ENCODE measurements around the gene PDE3A. TPM values are rescaled to one million over a fixed set of nuclear protein-coding genes. Genes with fewer than 3 reads are reported as not detected.

Gene PDE3A
- total RNA-seq, 2 experiments from 2014 or later: not detected

- BruUV-seq (replicated peaks): no TSS peak
Observed at GRCh38 chr12:20409607-20410377, 41.5 kb downstream of the PDE3A start.

GRCh38 chr12:20410734-20411133 lies 42.4 kb downstream of the PDE3A start:
- Histone ChIP-seq H3K27ac (ENCODE audit: low read depth, low read length, poor library complexity, severe bottlenecking) (no peak overlapping the region), H3K4me1 (ENCODE audit: insufficient read depth, low read length, poor library complexity, severe bottlenecking) (no peaks in the 10 kb centered on the region), H2AFZ (ENCODE audit: low read length) (no peak overlapping the region), H3K9me2 (ENCODE audit: insufficient read depth, low read length) (no peaks in the 10 kb centered on the region), H3K79me2 (ENCODE audit: insufficient read depth, low read depth, low read length) (no peaks in the 10 kb centered on the region), H4K20me1 (ENCODE audit: insufficient read depth, low read length) (no peaks in the 10 kb centered on the region), H3K4me3 (ENCODE audit: low read depth, low read length, poor library complexity, severe bottlenecking) (no peak overlapping the region), H3K9me3 (ENCODE audit: low read length) (no peaks in the 10 kb centered on the region), H3K4me2 (ENCODE audit: low read length) (no peak overlapping the region), H3K36me3 (ENCODE audit: insufficient read depth, low read length) (no peaks in the 10 kb centered on the region)
- TF ChIP-seq CTCF (conservative IDR thresholded peaks at IDR 0.05; ENCODE audit: low read length) (no peak), EZH2phosphoT487 (IDR thresholded peaks at IDR 0.05; ENCODE audit: borderline replicate concordance, low read depth, low read length) (no peak)
- no TSS peak for BruUV-seq (replicated peaks)
- no peak for DNase-seq (ENCODE audit: low spot score)
- CTCF ChIA-PET (ENCODE audit: unreplicated experiment): no interaction called here
- intact Hi-C loops (cut with micrococcal nuclease; ENCODE audit: unreplicated experiment): no loop called here
- POLR2A ChIA-PET: no interaction called here

More at GRCh38 chr12:20409607-20410377, 41.5 kb downstream of the PDE3A start:
- TF ChIP-seq CTCF (conservative IDR thresholded peaks at IDR 0.05; ENCODE audit: low read length): no peak
- TF ChIP-seq EZH2phosphoT487 (IDR thresholded peaks at IDR 0.05; ENCODE audit: borderline replicate concordance, low read depth, low read length): no peak
- no peak for DNase-seq (ENCODE audit: low spot score)
- Histone ChIP-seq H3K4me3 (ENCODE audit: low read depth, low read length, poor library complexity, severe bottlenecking) (no peak overlapping the region), H4K20me1 (ENCODE audit: insufficient read depth, low read length) (no peaks in the 10 kb centered on the region), H3K79me2 (ENCODE audit: insufficient read depth, low read depth, low read length) (no peaks in the 10 kb centered on the region), H3K27ac (ENCODE audit: low read depth, low read length, poor library complexity, severe bottlenecking) (no peak overlapping the region), H3K9me2 (ENCODE audit: insufficient read depth, low read length) (no peaks in the 10 kb centered on the region), H2AFZ (ENCODE audit: low read length) (no peak overlapping the region), H3K4me1 (ENCODE audit: insufficient read depth, low read length, poor library complexity, severe bottlenecking) (no peaks in the 10 kb centered on the region), H3K36me3 (ENCODE audit: insufficient read depth, low read length) (no peaks in the 10 kb centered on the region), H3K4me2 (ENCODE audit: low read length) (no peak overlapping the region), H3K9me3 (ENCODE audit: low read length) (no peaks in the 10 kb centered on the region)
- POLR2A ChIA-PET: interaction anchor here (0.5 to 1.4 kb wide), 2 partner anchors 10 kb away, joined by 3 read pairs; no protein-coding TSS in a partner anchor
- intact Hi-C loops (cut with micrococcal nuclease; ENCODE audit: unreplicated experiment): no loop called here
- CTCF ChIA-PET (ENCODE audit: unreplicated experiment): no interaction called here

GRCh38 chr12:20411345-20411744 lies 43.0 kb downstream of the PDE3A start:
- ChIA-PET POLR2A (no interaction called here), CTCF (ENCODE audit: unreplicated experiment) (no interaction called here)
- H3K79me2 ChIP-seq (ENCODE audit: insufficient read depth, low read depth, low read length): no peaks in the 10 kb centered on the region
- DNase-seq (ENCODE audit: low spot score): no peak
- H3K4me3 ChIP-seq (ENCODE audit: low read depth, low read length, poor library complexity, severe bottlenecking): no peak overlapping the region
- TF ChIP-seq EZH2phosphoT487 (IDR thresholded peaks at IDR 0.05; ENCODE audit: borderline replicate concordance, low read depth, low read length): no peak
- no peak for TF ChIP-seq CTCF (conservative IDR thresholded peaks at IDR 0.05; ENCODE audit: low read length)
- no peaks in the 10 kb centered on the region for H3K9me3 ChIP-seq (ENCODE audit: low read length)
- no peaks in the 10 kb centered on the region for H3K4me1 ChIP-seq (ENCODE audit: insufficient read depth, low read length, poor library complexity, severe bottlenecking)
- intact Hi-C loops (cut with micrococcal nuclease; ENCODE audit: unreplicated experiment): no loop called here
- H3K27ac ChIP-seq (ENCODE audit: low read depth, low read length, poor library complexity, severe bottlenecking): no peak overlapping the region
- H3K9me2 ChIP-seq (ENCODE audit: insufficient read depth, low read length): no peaks in the 10 kb centered on the region
- no peaks in the 10 kb centered on the region for H4K20me1 ChIP-seq (ENCODE audit: insufficient read depth, low read length)
- BruUV-seq (replicated peaks): no TSS peak
- no peak overlapping the region for H2AFZ ChIP-seq (ENCODE audit: low read length)
- no peak overlapping the region for H3K4me2 ChIP-seq (ENCODE audit: low read length)
- no peaks in the 10 kb centered on the region for H3K36me3 ChIP-seq (ENCODE audit: insufficient read depth, low read length)
